GM18858 (cell line): ENCODE measurements around the gene ATP6V0A4.
"Not testable (repeated sequence)": the region's sequence is repeated elsewhere in the genome, so short reads cannot be mapped to it uniquely, and the experiment has no call there.

Experiments used
- ATAC-seq: cut with Tn5 transposase; IDR thresholded peaks from one replicate; pipeline ENCODE4 v1.9.1; 2021; ENCODE audit not compliant: unreplicated experiment

The ATP6V0A4 gene

DNA sequence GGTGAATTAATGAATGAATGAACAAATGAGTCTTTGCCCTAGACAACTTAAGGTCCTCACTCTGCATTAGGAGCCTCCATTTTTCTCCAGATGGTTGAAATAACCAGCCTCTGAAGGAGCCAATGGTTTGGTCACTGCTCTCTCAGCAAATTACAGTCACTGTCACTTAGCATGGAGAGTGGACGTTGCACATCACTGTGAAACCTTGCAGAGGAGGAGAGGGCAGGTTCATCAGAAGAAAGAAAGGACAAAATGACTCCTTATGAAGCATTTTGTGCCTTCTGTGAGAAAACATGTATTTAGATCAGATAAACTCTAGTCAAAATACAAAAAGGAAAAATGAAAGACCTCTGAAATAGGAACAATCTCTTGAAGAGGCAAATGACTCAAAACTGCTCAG, 6.6 kb upstream of the ATP6V0A4 start:
- ATAC-seq = no peak

DNA sequence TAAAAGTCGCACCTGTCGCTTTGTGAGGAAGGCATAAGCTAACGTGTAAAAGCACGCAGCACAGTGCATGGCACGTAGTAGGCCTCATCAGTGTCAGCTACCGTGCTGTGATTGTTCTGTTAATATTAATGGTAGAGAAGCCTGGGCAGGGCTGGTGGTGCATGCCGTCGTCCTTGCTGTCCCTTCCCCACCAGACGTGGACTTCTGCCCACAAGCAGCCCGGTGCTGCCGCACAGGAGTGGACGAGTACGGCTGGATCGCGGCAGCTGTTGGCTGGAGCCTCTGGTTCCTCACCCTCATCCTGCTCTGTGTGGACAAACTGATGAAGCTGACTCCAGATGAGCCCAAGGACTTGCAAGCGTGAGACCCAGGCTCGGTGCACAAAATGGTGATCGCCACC, 4.7 kb upstream of the ATP6V0A4 start:
- ATAC-seq = no peak

DNA sequence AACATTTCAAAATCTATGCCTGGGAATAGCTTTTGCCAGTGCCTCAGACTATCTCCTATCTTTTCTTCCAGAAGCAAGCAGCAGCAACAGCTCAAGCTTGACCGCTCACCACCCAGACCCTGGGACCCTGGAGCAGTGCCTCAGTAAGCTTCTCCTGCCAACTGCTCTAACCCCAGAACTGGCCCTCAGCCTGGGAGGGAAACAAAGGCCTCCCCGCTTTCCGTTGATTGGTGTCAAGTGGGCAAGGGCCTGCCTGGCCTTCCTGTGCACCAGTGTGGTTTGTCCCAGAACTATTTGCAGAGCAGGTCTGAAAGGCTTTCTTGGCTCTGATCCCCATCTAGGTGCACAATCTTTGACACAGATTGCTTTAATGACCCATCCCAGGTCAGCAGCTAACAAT, 3.3 kb upstream of the ATP6V0A4 start:
- ATAC-seq = no peak

DNA sequence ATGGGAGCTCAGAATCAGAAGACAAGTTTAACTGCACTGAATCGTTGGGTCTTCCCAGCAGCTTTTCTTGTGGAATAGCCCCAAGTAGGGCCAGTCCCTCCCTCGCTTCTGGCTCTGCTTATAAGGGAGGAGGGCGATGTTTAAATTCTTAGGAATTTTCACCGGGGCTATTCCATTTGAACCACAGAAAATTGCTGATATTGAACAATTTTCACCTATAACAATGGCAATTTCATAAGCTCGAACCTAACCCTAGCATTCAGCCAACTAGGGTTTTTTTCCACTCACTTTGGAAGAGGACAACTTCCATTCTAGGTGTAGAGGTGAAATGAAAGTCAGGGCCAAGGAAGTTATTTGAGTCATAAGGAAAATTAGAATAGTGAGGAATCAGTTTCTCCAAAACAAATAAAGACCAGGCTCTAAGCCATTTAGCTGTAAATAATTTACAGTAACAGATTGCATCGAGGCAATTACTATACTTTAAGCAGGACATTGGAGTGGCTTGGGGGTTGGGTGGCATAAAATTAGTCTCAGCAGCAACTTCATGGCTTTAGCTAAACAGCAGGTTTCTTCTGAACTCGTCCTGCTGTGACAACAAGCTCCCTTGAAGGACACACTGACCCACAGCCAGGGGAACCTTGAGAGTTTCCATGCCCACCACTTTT, 1.5 kb upstream of the ATP6V0A4 start:
- ATAC-seq = no peak

DNA sequence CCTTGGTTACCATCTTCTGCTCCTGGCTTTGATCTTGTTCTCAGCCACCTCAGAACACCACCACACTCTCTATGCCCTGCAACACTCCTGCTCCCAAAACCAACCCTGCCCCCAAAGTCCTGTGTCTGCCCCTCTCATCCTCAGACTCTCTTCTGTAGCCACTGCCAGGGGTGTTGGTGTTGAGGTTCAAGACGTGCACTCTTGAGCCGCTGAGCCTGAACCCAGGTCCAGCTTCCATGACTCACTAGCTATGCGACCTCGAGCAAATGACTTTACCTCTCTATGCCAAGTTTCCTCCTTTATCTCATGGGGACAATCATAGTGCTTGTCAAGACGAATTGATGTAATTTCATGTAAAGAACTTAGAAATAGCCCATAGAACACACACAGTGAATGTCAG, 840 bp upstream of the ATP6V0A4 start:
- no peak for ATAC-seq

DNA sequence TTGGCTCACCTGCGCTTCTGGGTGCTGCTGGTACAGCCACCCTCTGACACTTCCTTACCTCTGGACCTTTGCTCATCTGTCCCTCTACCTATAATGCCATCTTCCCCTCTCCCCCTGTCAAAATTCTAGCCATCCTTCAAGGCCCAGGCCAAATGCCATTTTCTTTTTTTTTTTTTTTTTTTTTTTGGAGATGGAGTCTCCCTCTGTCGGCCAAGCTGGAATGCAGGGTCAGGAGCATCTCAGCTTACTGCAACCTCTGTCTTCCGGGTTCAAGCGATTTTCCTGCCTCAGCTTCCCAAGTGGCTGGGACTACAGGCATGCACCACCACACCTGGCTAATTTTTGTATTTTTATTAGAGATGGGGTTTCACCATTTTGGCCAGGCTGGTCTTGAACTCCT, 950 bp downstream of the ATP6V0A4 start:
- ATAC-seq = not testable (repeated sequence)

DNA sequence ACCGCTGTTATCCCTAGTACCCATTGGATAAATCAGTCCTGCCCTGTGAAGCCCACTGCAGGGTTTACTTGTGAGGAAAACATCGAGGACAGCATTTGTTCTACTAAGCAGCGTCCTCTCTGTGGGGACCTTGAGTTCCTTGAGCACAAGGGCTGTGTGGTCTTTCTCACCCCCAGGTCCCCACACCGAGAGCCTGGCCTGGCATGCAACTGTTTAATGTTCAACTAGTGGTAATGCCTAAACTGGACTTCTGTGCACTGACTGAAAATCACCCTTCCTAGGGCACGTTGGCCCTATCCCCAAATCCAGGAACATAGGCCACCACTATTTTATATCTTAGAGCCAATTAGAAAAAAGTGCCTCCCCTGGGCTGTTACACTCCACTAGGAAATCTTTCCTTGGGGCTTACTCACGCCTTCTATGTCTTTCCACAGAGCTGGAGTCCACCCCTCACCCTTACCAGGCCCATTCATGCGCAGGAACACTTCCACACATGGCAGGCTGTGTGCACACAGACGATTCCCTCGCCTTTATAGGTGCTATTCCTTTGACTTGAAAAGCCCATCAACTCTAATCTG, 1.9 kb downstream of the ATP6V0A4 start:
- ATAC-seq = no peak

DNA sequence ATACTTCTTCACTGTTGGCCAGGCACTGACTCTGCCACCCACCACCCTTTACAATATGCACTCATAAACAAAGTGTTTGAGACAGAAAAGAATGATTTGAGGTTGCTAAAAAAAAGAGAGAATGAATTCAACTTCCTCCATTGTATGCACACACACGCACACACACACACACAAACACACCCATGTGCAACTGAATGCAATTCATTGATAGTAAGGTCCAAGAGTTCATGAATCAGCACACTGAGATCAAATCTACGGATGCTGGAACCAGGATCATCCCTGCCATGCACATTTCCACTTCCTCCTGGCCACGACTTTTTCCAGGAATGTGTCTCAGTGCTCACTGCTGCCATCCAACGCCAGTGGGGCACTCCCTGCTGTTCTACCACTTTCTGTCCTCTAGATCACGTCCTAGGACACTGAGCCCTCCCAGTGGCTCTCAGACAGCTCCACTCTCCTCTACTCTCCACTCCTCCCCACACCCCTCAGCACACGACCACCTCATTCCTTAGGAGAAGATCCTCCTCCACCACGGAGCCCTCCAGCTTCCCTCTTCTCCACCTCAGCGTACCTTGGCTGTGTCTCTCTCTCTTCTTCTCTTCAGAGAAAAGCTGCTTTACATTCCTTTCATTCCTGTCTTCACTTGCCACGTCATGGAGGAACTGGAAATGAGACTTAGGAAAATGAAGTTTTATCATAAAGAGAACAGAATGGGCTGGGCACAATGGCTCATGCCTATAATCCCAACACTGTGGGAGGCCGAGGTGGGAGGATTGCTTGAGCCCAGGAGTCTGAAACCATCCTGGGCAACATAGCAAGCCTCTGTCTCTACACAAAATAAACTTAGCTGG, 12.2 kb downstream of the ATP6V0A4 start:
- ATAC-seq = no peak

DNA sequence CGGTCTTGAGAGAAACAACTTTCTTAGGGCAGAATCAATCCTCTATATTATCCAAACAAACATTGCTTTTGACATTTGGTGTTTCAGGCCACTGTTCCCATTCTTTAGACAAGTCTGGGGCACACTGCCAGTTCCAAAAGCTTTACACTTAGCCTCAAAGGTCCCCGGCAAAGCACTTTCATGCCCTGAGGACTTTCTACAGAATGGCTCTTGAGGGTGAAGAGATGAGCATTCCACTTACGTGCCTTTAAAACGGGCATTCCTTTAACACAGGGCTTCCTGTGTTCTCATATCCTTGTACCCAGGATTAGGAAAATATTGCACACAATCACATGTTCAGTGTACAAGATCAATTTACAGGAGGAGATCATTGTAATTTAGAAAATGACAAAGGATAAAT, 13.3 kb downstream of the ATP6V0A4 start:
- ATAC-seq = no peak

DNA sequence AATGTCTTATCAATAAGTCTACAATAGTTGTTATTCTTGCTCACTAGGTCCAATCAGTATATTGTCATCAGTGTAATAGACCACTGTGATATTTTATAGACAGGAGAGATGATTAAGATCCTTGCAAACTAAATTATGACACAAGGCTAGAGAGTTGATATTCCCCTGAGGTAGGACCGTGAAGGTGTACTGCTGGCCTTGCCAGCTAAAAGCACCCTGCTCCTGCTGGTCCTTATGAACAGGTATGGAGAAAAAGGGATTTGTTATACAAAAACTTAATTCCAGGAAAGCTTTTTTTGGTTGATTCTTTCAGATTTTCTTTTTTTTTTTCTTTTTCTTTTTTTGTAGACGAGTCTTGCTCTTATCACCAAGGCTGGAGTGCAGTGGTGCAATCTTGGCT, 17.0 kb downstream of the ATP6V0A4 start:
- ATAC-seq = no peak

DNA sequence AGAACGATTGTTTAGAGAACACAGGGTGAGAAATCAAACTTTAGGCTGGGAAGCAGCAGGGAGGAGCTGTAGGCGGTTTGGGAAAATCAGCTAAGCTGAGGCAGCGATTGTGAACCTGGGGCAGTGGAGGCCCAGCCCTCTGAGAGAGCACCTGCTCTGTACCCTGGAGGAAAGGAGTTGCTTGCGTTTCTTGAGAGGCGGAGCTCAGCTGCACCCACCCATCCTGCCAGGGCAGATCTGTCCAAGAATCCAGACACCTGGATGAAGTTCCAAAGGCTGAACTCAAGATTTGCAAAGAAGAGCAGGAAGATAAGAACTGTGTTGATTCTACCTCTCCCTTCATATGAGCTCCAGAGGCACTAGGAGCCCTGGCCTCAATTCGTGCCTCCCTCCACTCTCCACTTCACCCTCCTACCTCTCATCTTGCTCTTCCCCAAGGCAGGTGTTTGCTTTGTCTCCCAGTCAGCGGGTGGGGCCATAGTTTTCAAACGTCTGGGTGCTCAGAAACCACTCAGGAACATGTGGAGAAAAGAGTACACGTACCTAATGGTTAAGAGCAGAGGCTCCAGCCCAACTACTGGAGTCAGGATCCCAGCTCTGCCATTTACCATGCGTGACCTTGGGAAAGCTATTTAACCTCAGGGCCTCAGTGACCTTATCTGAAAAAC, 21.7 kb downstream of the ATP6V0A4 start:
- ATAC-seq = no peak

DNA sequence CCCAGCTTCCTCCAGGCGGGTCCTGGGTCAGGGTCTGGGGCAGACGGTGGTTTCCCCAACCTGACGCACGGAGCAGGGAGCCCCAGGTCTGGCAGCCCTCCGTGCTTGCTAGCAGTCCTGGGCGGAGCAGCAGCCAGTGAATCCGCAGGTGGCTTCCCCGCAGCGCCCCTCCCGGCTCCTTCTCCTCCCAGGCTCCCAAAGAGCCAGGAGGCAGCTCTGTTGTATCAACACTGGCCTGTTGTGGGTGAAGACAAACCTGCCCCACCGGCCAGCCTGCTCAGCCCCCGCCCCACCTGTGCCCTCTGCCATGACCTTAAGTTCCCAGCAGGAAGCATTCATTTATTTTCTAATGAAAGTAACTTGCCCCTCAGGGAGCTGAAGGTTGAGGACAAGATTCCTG, 24.2 kb downstream of the ATP6V0A4 start:
- ATAC-seq = no peak

DNA sequence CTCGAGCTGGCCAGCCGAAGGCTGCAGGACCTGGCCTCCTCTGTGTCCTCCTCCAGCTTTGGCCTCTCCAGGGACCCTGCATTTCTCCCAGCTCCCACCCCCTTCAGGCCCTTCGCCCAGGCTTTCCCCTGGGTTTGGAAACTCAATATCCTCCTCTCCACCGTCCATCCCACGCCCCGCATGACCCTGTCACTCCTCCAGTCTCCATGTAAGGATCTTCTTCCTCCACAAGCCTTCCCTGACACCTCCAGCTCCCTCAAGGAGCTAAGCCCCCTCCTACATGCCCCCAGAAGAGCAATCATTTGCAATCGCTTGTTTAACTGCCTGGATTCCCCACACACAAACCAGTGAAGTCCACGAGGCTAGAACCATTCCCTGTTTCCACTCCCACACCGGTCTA, 24.8 kb downstream of the ATP6V0A4 start:
- no peak for ATAC-seq

DNA sequence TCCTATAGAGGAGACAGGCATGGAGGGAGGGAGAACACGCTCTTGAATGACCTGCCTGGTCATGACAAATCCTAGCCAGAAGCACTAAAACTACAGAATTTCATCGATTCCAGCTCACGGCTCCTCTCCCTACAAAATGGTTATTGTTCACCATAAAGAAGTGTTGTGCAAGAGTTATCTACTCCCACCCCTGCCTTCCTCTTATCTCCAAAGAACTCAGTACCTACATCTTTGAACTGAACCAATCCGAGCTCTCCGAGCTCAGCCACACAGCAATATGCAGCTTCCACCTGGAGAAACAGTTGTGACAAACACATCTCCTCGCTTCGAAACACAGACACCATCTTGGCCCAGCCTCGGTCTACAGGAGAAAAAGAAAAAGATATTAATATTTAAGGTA, 27.1 kb downstream of the ATP6V0A4 start:
- no peak for ATAC-seq

DNA sequence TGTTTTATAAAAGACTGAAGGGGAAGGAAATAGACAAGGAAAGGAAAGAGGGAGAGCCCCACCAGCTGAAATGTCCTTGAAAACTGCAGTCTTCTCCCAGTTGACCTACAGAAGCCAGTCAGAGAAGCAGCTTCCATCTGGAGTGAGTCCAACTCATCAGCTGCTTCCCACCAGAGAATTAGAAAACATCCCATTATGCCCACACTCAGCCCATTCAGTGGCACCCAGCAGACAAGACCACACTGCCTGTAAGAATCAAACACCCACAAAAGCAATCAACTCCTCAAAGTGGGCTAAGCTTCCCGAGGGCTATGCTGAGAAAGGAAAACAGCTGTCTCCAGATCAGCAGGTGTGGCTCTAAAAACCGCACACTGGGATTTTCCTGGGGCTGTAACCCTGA, 29.8 kb downstream of the ATP6V0A4 start:
- no peak for ATAC-seq

DNA sequence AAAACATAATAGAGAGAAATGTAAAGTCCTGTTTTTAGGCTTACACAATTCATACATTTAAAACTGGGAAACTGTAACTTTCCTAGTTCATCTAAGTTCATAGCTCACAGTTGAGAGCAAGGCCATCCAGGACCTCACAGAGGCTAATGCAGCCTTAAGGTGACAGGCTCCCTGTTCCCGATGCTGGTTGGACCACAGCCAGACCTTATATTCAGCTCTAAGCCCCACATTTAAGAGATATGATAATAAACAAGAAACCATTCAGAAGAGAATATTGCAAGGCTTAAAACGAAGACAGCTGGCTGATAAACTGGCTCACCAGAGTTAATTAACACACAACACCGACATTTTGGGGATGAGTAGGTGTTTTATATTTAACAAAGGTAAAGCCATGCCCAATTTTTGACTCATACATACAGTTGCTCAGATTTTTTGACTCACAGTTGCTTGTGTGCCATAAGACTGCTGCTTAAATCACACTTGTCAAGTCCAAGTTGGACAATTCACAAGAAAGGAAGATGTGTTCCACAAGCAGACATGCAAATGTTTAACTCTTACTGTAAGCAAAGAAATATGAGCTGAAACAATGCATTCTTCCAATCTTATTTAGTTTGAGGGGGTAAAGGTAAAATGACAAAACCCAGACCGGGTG, 41.3 kb downstream of the ATP6V0A4 start:
- ATAC-seq = no peak

DNA sequence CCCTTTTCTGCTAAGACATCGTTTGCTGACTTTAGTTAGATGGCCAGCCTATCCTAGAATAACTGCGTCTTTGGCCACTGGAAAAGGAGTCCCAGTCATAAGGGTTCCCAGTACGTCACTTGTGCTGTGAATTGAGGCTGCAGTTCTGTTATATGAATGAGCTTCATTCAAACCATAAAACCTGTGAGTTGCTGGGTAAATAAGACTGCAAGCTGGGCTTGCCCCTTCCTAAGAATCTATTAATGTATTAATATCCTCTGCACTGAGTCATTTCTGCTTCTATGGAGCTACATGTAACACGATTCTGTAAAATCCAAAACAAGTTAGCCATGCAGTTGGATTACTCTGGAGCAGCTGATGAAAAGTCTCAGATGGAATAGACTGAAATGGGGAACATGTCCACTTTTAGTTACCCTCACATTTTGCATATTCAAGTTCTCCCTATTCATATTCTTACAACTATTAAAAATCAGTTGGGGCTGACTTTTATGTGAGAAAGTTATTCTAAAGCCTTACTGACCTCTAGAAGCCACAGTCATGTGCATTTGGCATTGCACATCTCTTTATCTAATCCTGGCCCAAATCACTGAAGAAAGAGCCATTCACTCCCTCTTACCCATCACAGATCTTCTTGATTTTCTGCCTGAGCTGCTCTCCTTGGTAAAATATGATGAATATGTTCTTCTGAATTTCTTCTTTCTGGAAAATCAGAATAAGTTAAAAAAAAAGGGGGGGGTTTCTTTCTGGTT, 42.0 kb downstream of the ATP6V0A4 start:
- no peak for ATAC-seq

DNA sequence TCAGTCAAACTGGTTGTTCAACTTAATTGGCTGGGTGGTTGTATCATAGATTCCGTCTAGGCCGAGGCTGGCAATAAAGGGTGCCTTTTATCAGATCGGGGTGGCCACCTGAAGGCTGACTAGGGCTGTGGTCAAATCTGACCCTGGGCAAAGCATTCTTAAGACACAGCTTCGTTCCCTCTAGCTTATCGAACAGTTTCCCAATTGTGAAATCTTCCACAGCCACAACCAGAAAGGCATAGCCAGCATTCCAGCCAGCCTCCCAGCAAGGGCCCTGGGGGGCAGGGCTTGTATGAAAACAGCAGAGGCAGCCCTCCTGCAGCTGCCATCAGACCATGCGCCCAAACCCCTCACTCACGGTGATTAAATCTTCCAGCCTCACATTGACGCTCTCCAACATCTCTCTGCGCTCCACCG, 42.7 kb downstream of the ATP6V0A4 start:
- no peak for ATAC-seq

DNA sequence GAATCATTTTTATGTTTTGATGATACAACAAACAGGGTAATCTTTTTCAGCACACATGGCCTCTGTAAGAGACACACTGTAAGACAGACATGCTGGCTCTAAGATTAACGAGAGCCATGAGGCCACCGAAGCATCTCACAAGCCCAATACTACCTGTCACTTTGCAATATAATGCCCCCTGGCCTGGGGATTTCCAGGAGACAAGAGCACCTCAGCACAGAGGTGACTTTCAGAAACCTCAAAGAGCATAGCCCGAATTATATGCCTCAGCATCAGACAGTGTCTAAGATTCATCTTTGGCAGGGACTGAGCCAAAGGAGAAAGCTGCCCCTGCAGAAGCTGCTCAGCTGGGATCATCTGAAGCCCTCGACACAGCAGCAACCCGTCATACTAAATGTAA, 44.4 kb downstream of the ATP6V0A4 start:
- ATAC-seq = no peak

DNA sequence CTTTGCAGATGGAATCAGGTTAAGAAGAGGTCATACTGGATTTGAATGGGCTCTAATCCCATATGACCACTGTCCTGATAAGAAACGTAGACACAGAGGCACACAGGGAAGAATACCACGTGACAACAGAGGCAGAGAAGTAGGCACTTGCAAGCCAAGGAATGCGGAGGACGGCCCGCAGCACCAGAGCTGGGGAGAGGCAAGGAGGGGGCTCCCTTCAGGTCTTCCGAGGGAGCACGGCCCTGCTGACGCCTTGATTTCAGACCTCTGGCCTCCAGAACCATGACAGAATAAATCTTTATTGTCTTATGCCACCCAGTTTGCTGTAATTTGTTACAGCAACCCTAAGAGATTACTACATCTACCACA, 44.9 kb downstream of the ATP6V0A4 start:
- no peak for ATAC-seq
